H9 (cell line): ENCODE data around the gene SEMA6C. TPM values are rescaled to one million over a fixed set of nuclear protein-coding genes. Genes with fewer than 3 reads are reported as not detected.

Source experiments
- DNase-seq: peaks from one replicate; pipeline ENCODE4 v3.0.0-alpha.2; 2017
- H2AFZ ChIP-seq: one replicate; pipeline ENCODE4 v1.6.1; 2013; ENCODE audit warnings: mild to moderate bottlenecking, low read length, control low read depth, moderate library complexity
- H2AK5ac ChIP-seq: 2 replicates; pipeline ENCODE4 v1.6.1; 2013; ENCODE audit warnings: low read length, control low read depth, mixed read lengths; ENCODE audit not compliant: insufficient read length
- H2BK120ac ChIP-seq: one replicate; pipeline ENCODE4 v1.6.1; 2013; ENCODE audit warnings: low read depth, mild to moderate bottlenecking, low read length, control low read depth, inconsistent platforms; ENCODE audit not compliant: poor library complexity, severe bottlenecking
- H2BK12ac ChIP-seq: 2 replicates; pipeline ENCODE4 v1.6.1; 2013; ENCODE audit warnings: low read length, control low read depth, mixed read lengths, low read depth; ENCODE audit not compliant: insufficient read length
- H2BK15ac ChIP-seq: 2 replicates; pipeline ENCODE4 v1.6.1; 2013; ENCODE audit warnings: low read depth, low read length, control low read depth
- H2BK20ac ChIP-seq: one replicate; pipeline ENCODE4 v1.6.1; 2013; ENCODE audit warnings: low read depth, mild to moderate bottlenecking, low read length, control low read depth, inconsistent platforms; ENCODE audit not compliant: poor library complexity, severe bottlenecking
- H2BK5ac ChIP-seq: 2 replicates; pipeline ENCODE4 v1.6.1; 2013; ENCODE audit warnings: low read length, control low read depth, mixed read lengths; ENCODE audit not compliant: insufficient read length
- H3K14ac ChIP-seq: 2 replicates; pipeline ENCODE4 v1.6.1; 2013; ENCODE audit warnings: low read length, control low read depth; ENCODE audit not compliant: insufficient read depth
- H3K18ac ChIP-seq: 2 replicates; pipeline ENCODE4 v1.6.1; 2013; ENCODE audit warnings: low read depth, mild to moderate bottlenecking, mixed read lengths, low read length, control low read depth; ENCODE audit not compliant: insufficient read length
- H3K23ac ChIP-seq: 2 replicates; pipeline ENCODE4 v1.6.1; 2013; ENCODE audit warnings: low read length, control low read depth, mixed read lengths, low read depth; ENCODE audit not compliant: insufficient read length
- H3K23me2 ChIP-seq: 2 replicates; pipeline ENCODE4 v1.6.1; 2013; ENCODE audit warnings: low read depth, mild to moderate bottlenecking, mixed read lengths, low read length, control low read depth; ENCODE audit not compliant: insufficient read length, poor library complexity, severe bottlenecking
- H3K27ac ChIP-seq: 2 replicates; pipeline ENCODE4 v1.5.1; 2013; ENCODE audit warnings: low read length, control low read depth, mixed read lengths, low read depth; ENCODE audit not compliant: insufficient read length
- H3K27me3 ChIP-seq: 2 replicates; pipeline ENCODE4 v1.6.1; 2013; ENCODE audit warnings: low read length, control low read depth, inconsistent platforms; ENCODE audit not compliant: insufficient read depth
- H3K4ac ChIP-seq: 2 replicates; pipeline ENCODE4 v1.6.1; 2013; ENCODE audit warnings: low read depth, mild to moderate bottlenecking, control low read depth, inconsistent platforms, low read length, moderate library complexity
- H3K4me1 ChIP-seq: 2 replicates; pipeline ENCODE4 v1.6.1; 2013; ENCODE audit warnings: low read length, control low read depth, inconsistent platforms; ENCODE audit not compliant: insufficient read depth
- H3K4me2 ChIP-seq: 2 replicates; pipeline ENCODE4 v1.6.1; 2013; ENCODE audit warnings: low read length, control low read depth, mixed read lengths; ENCODE audit not compliant: insufficient read length, insufficient read depth
- H3K56ac ChIP-seq: 2 replicates; pipeline ENCODE4 v1.6.1; 2013; ENCODE audit warnings: low read depth, mild to moderate bottlenecking, mixed read lengths, low read length, control low read depth; ENCODE audit not compliant: insufficient read length
- H3K79me1 ChIP-seq: 2 replicates; pipeline ENCODE4 v1.6.1; 2013; ENCODE audit warnings: low read depth, mild to moderate bottlenecking, moderate library complexity, low read length, control low read depth, inconsistent platforms; ENCODE audit not compliant: insufficient read depth, poor library complexity, severe bottlenecking
- H3K79me2 ChIP-seq: 2 replicates; pipeline ENCODE4 v1.6.1; 2013; ENCODE audit warnings: low read length, control low read depth, inconsistent platforms; ENCODE audit not compliant: insufficient read depth
- H3K9ac ChIP-seq: 2 replicates; pipeline ENCODE4 v1.6.1; 2013; ENCODE audit warnings: low read length, control low read depth, mixed read lengths; ENCODE audit not compliant: insufficient read length; ENCODE audit errors: extremely low read depth
- H3K9me3 ChIP-seq: one replicate; pipeline ENCODE4 v1.6.1; 2013; ENCODE audit warnings: low read depth, low read length, inconsistent platforms; ENCODE audit not compliant: control insufficient read depth
- H3T11ph ChIP-seq: one replicate; pipeline ENCODE4 v1.6.1; 2013; ENCODE audit warnings: mild to moderate bottlenecking, low read length, control low read depth, inconsistent platforms
- H4K20me1 ChIP-seq: one replicate; pipeline ENCODE4 v1.6.1; 2013; ENCODE audit not compliant: control insufficient read depth, insufficient read length, insufficient read depth
- H4K5ac ChIP-seq: 2 replicates; pipeline ENCODE4 v1.6.1; 2013; ENCODE audit warnings: low read depth, mild to moderate bottlenecking, mixed read lengths, low read length, control low read depth; ENCODE audit not compliant: insufficient read length
- H4K8ac ChIP-seq: replicated peaks from 2 replicates; pipeline ENCODE4 v1.6.1; 2013; ENCODE audit warnings: low read length, control low read depth, mixed read lengths, low read depth; ENCODE audit not compliant: insufficient read length
- H4K91ac ChIP-seq: 2 replicates; pipeline ENCODE4 v1.6.1; 2013; ENCODE audit warnings: low read depth, mild to moderate bottlenecking, moderate library complexity, mixed read lengths, low read length, control low read depth; ENCODE audit not compliant: insufficient read length
- H3K27ac Mint-ChIP-seq, 3 experiments: 2 replicates in 2 of 3; 3 replicates in 1 of 3; pipeline ENCODE4 v1.8.0; 2020 to 2021; ENCODE audit warnings: mixed read lengths in 3 of 3, mild to moderate bottlenecking in 1 of 3, moderate library complexity in 1 of 3
- H3K27me3 Mint-ChIP-seq: 2 replicates; pipeline ENCODE4 v1.8.0; 2021; ENCODE audit warnings: low read depth, mild to moderate bottlenecking, moderate library complexity, mixed read lengths
- H3K36me3 Mint-ChIP-seq, 3 experiments: 2 replicates in 2 of 3; 3 replicates in 1 of 3; pipeline ENCODE4 v1.8.0; 2020 to 2021; ENCODE audit warnings: low read depth in 3 of 3, mixed read lengths in 3 of 3; ENCODE audit not compliant: insufficient read depth in 1 of 3
- H3K4me1 Mint-ChIP-seq, 2 experiments: 2 replicates each; pipeline ENCODE4 v1.8.0; 2020; ENCODE audit warnings: mixed read lengths in 2 of 2
- H3K4me3 Mint-ChIP-seq, 2 experiments: 2 replicates in 1 of 2; 3 replicates in 1 of 2; pipeline ENCODE4 v1.8.0; 2020 to 2021; ENCODE audit warnings: mild to moderate bottlenecking in 2 of 2, mixed read lengths in 2 of 2, moderate library complexity in 1 of 2
- H3K9me3 Mint-ChIP-seq, 2 experiments: 2 replicates in 1 of 2; 3 replicates in 1 of 2; pipeline ENCODE4 v1.8.0; 2020; ENCODE audit warnings: mild to moderate bottlenecking in 2 of 2, mixed read lengths in 2 of 2, moderate library complexity in 1 of 2
- WGBS: extraction: QIAGEN DNeasy Blood & Tissue Kit; methylation state at CpG from one replicate; pipeline ENCODE4 v1.1.7; 2013; ENCODE audit warnings: missing lambda C conversion rate, low lambda C conversion rate, mixed read lengths; ENCODE audit not compliant: insufficient read length; ENCODE audit errors: extremely low coverage; 5-methylcytosine and 5-hydroxymethylcytosine counted together
- total RNA-seq: library from RNA; stranded (reverse); gene quantifications from 2 replicates; pipeline ENCODE4 v1.2.1, GENCODE V29; 2021
- TF ChIP-seq, protein P1 (sequence below): fragments of 200-600 bp; sonication (generic); conservative IDR thresholded peaks from 3 replicates; pipeline ENCODE4 v1.8.0; 2021; ENCODE audit warnings: antibody characterized with exemption, mild to moderate bottlenecking

SEMA6C gene
- total RNA-seq, 1 experiment from 2014 or later = 12.3 TPM

- peak overlapping the region; percentile 61 to 89 (median 81); a peak in 6 of 7 replicates for H3K27ac Mint-ChIP-seq
- peaks cover under 1 to 21% (median 17%) of the 10 kb centered on the region in 3 experiments; a peak in 6 of 7 replicates for H3K36me3 Mint-ChIP-seq
- H3K9ac ChIP-seq = no peak overlapping the region
Measured at GRCh38 chr1:151130987-151131586, 15.3 kb downstream of the SEMA6C start.

More at GRCh38 chr1:151130987-151131586, 15.3 kb downstream of the SEMA6C start:
- DNase-seq = peak; percentile 97
- no peak overlapping the region for H3K27ac ChIP-seq
- no peak overlapping the region for H2BK20ac ChIP-seq
- H3K9me3 ChIP-seq = no peaks in the 10 kb centered on the region
- H3K18ac ChIP-seq = no peak overlapping the region
- peak overlapping the region; percentile 62 to 76 for H3K4me3 Mint-ChIP-seq
- H4K91ac ChIP-seq = no peak overlapping the region
- no peaks in the 10 kb centered on the region for H4K20me1 ChIP-seq
- no peaks in the 10 kb centered on the region; the same call in 1 of the 2 replicates for H3K27me3 ChIP-seq
- no peaks in the 10 kb centered on the region for H3K4me1 ChIP-seq
- no peaks in the 10 kb centered on the region for H3K9me3 Mint-ChIP-seq
- H2AFZ ChIP-seq = no peak overlapping the region
- peaks cover 15% of the 10 kb centered on the region for H3K23me2 ChIP-seq
- H3K79me1 ChIP-seq = no peaks in the 10 kb centered on the region
- H3T11ph ChIP-seq = no peak overlapping the region
- H3K4me2 ChIP-seq = peak overlapping the region; percentile 53
- WGBS = no CpG with 5 or more reads among the region's 45 CpGs
- H2AK5ac ChIP-seq = no peak overlapping the region
- no peak overlapping the region for H2BK120ac ChIP-seq
- no peak overlapping the region for H3K14ac ChIP-seq
- H2BK12ac ChIP-seq = no peak overlapping the region
- H4K5ac ChIP-seq = no peak overlapping the region
- TF ChIP-seq, protein P1, sequence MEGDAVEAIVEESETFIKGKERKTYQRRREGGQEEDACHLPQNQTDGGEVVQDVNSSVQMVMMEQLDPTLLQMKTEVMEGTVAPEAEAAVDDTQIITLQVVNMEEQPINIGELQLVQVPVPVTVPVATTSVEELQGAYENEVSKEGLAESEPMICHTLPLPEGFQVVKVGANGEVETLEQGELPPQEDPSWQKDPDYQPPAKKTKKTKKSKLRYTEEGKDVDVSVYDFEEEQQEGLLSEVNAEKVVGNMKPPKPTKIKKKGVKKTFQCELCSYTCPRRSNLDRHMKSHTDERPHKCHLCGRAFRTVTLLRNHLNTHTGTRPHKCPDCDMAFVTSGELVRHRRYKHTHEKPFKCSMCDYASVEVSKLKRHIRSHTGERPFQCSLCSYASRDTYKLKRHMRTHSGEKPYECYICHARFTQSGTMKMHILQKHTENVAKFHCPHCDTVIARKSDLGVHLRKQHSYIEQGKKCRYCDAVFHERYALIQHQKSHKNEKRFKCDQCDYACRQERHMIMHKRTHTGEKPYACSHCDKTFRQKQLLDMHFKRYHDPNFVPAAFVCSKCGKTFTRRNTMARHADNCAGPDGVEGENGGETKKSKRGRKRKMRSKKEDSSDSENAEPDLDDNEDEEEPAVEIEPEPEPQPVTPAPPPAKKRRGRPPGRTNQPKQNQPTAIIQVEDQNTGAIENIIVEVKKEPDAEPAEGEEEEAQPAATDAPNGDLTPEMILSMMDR = no peak
- H3K27me3 Mint-ChIP-seq = peaks cover 12% of the 10 kb centered on the region
- H4K8ac ChIP-seq = no peak overlapping the region
- no peak overlapping the region for H2BK15ac ChIP-seq
- peaks cover 14 to 25% of the 10 kb centered on the region in 2 experiments for H3K4me1 Mint-ChIP-seq
- no peak overlapping the region for H2BK5ac ChIP-seq
- no peak overlapping the region for H3K23ac ChIP-seq
- no peak overlapping the region for H3K56ac ChIP-seq
- H3K4ac ChIP-seq = no peak overlapping the region
- no peaks in the 10 kb centered on the region for H3K79me2 ChIP-seq
